Transverse colon (tissue), 4 donors: Measurements from ENCODE around the gene ABCA10.

Experiments
- POLR2A ChIP-seq: fragments of 450-650 bp; IDR thresholded peaks from one replicate; pipeline ENCODE4 v1.6.1; 2016; ENCODE audit warnings: antibody characterized with exemption, mild to moderate bottlenecking, moderate library complexity
- POLR2AphosphoS5 ChIP-seq, 3 donors: sonication (generic); formaldehyde crosslinking; IDR thresholded peaks; one replicate each; pipeline ENCODE4 v1.6.1; 2016; ENCODE audit warnings: antibody characterized with exemption in 3 of 3
- TF ChIP-seq, protein P1 (sequence below), 5 experiments: fragments of 200-600 bp in 3 of 5; fragments of 450-650 bp in 2 of 5; sonication (generic) in 3 of 5; IDR thresholded peaks; 1 replicate in 2 of 5; 2 replicates in 3 of 5; pipeline ENCODE4 v1.5.1; 2016 to 2017; ENCODE audit warnings: antibody characterized with exemption in 5 of 5, inconsistent platforms in 3 of 5, mild to moderate bottlenecking in 2 of 5, moderate library complexity in 1 of 5

GRCh38 chr17:69232650-69233049 is 4.0 kb upstream of the ABCA10 start:
- TF ChIP-seq, protein P1, sequence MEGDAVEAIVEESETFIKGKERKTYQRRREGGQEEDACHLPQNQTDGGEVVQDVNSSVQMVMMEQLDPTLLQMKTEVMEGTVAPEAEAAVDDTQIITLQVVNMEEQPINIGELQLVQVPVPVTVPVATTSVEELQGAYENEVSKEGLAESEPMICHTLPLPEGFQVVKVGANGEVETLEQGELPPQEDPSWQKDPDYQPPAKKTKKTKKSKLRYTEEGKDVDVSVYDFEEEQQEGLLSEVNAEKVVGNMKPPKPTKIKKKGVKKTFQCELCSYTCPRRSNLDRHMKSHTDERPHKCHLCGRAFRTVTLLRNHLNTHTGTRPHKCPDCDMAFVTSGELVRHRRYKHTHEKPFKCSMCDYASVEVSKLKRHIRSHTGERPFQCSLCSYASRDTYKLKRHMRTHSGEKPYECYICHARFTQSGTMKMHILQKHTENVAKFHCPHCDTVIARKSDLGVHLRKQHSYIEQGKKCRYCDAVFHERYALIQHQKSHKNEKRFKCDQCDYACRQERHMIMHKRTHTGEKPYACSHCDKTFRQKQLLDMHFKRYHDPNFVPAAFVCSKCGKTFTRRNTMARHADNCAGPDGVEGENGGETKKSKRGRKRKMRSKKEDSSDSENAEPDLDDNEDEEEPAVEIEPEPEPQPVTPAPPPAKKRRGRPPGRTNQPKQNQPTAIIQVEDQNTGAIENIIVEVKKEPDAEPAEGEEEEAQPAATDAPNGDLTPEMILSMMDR (IDR thresholded peaks at IDR 0.05) = no peak
- no peak for TF ChIP-seq POLR2A
- TF ChIP-seq POLR2AphosphoS5 (IDR thresholded peaks at IDR 0.05) = no peak
